HG02981 (cell line): ENCODE data around the gene SLC19A1.

ENCODE experiments used
- ATAC-seq: cut with Tn5 transposase; IDR thresholded peaks from one replicate; pipeline ENCODE4 v1.9.1; 2021; ENCODE audit warnings: mild to moderate bottlenecking, moderate library complexity; ENCODE audit not compliant: unreplicated experiment

The SLC19A1 gene

GRCh38 chr21:45522986-45523385 is 19.3 kb downstream of the SLC19A1 start:
- ATAC-seq = no peak

GRCh38 chr21:45522381-45522780 is 19.9 kb downstream of the SLC19A1 start:
- no peak for ATAC-seq

GRCh38 chr21:45521241-45521640 is 21.0 kb downstream of the SLC19A1 start:
- ATAC-seq = no peak

- no peak for ATAC-seq
Measured at GRCh38 chr21:45519182-45519581, 23.1 kb downstream of the SLC19A1 start.

- no peak for ATAC-seq
Measured at GRCh38 chr21:45518742-45519141, 23.5 kb downstream of the SLC19A1 start.

GRCh38 chr21:45517249-45518065 is 24.8 kb downstream of the SLC19A1 start:
- no peak for ATAC-seq

- no peak for ATAC-seq
Measured at GRCh38 chr21:45516671-45517151, 25.5 kb downstream of the SLC19A1 start.

- no peak for ATAC-seq
Measured at GRCh38 chr21:45516071-45516670, 26.1 kb downstream of the SLC19A1 start.

GRCh38 chr21:45515241-45516061 is 26.8 kb downstream of the SLC19A1 start:
- ATAC-seq = no peak

- no peak for ATAC-seq
Measured at GRCh38 chr21:45514311-45515021, 27.8 kb downstream of the SLC19A1 start.

GRCh38 chr21:45513741-45514310 is 28.4 kb downstream of the SLC19A1 start:
- ATAC-seq = no peak

- ATAC-seq = no peak
Measured at GRCh38 chr21:45513003-45513717, 29.1 kb downstream of the SLC19A1 start.

- ATAC-seq = no peak
Measured at GRCh38 chr21:45512626-45513002, 29.6 kb downstream of the SLC19A1 start.

- no peak for ATAC-seq
Measured at GRCh38 chr21:45511661-45512431, 30.4 kb downstream of the SLC19A1 start.

GRCh38 chr21:45511007-45511406 is 31.2 kb downstream of the SLC19A1 start:
- ATAC-seq = no peak

- no peak for ATAC-seq
Measured at GRCh38 chr21:45510466-45510955, 31.7 kb downstream of the SLC19A1 start.

- ATAC-seq = no peak
Measured at GRCh38 chr21:45509566-45510465, 32.4 kb downstream of the SLC19A1 start.
